K562 (cell line): ENCODE measurements around the gene LZTR1.

Source experiments
- CEBPB ChIP-seq: fragments of 450-650 bp; IDR thresholded peaks from 2 replicates; pipeline ENCODE4 v1.6.1; 2016; ENCODE audit warnings: missing genetic modification characterization, missing compliant biosample characterization
- EZH2 ChIP-seq: IDR thresholded peaks from 2 replicates; pipeline ENCODE4 v1.6.1; 2012; ENCODE audit warnings: low read depth, mild to moderate bottlenecking, inconsistent platforms, low read length, borderline replicate concordance
- JUND ChIP-seq, 2 experiments: IDR thresholded peaks; 2 replicates in 1 of 2; 3 replicates in 1 of 2; pipeline ENCODE4 v1.6.1; 2011; ENCODE audit warnings: borderline replicate concordance in 2 of 2, low read depth in 2 of 2, low read length in 2 of 2, improper control_type of control experiment in 1 of 2, missing biosample characterization in 1 of 2, missing genetic modification characterization in 1 of 2, missing genetic modification reagents in 1 of 2
- MAFF ChIP-seq: IDR thresholded peaks from 2 replicates; pipeline ENCODE4 v1.6.1; 2012; ENCODE audit warnings: low read length, improper control_type of control experiment
- MYC ChIP-seq, 2 experiments: fragments of 250-450 bp in 1 of 2; sonication (Bioruptor Pico) in 1 of 2; IDR thresholded peaks; 2 replicates each; pipeline versions ENCODE4 v1.5.1 to v1.6.1; 2012 to 2021; ENCODE audit warnings: low read depth in 2 of 2, borderline replicate concordance in 1 of 2, improper control_type of control experiment in 1 of 2, low read length in 1 of 2, mild to moderate bottlenecking in 1 of 2, moderate library complexity in 1 of 2
- NR1H2 ChIP-seq: sonication (generic); formaldehyde crosslinking; IDR thresholded peaks from 2 replicates; pipeline ENCODE4 v1.4.0; 2020; ENCODE audit warnings: mild to moderate bottlenecking, missing genetic modification reagents
- POLR2A ChIP-seq: fragments of 450-650 bp; conservative IDR thresholded peaks from 2 replicates; pipeline ENCODE4 v1.6.1; 2016
- POLR3A ChIP-seq: IDR thresholded peaks from 2 replicates; pipeline ENCODE4 v1.6.1; 2011; ENCODE audit warnings: borderline replicate concordance, mild to moderate bottlenecking, moderate library complexity; ENCODE audit not compliant: insufficient read length, insufficient read depth; ENCODE audit errors: extremely low read depth
- RBM17 ChIP-seq: fragments of 200-400 bp; formaldehyde crosslinking; IDR thresholded peaks from 2 replicates; pipeline ENCODE4 v1.6.1; 2017; ENCODE audit warnings: low read depth, mild to moderate bottlenecking, low read length, borderline replicate concordance
- SIX5 ChIP-seq, 2 experiments: IDR thresholded peaks; 2 replicates each; pipeline ENCODE4 v1.6.1; 2011; ENCODE audit warnings: low read length in 2 of 2, borderline replicate concordance in 1 of 2, low read depth in 1 of 2, mild to moderate bottlenecking in 1 of 2, moderate library complexity in 1 of 2; ENCODE audit not compliant: insufficient read depth in 1 of 2
- ZFP36 ChIP-seq: fragments of 150-350 bp; IDR thresholded peaks from 2 replicates; pipeline ENCODE4 v1.6.1; 2018; ENCODE audit warnings: low read length, low read depth; ENCODE audit not compliant: partially characterized antibody
- ZNF165 ChIP-seq: fragments of 250-450 bp; sonication (Bioruptor Pico); IDR thresholded peaks from 2 replicates; pipeline ENCODE4 v1.4.0; 2020; ENCODE audit warnings: borderline replicate concordance
- ZNF589 ChIP-seq: fragments of 200-800 bp; sonication (Bioruptor generic); IDR thresholded peaks from 2 replicates; pipeline ENCODE4 v1.6.1; 2016; ENCODE audit warnings: low read depth, missing genetic modification characterization, missing compliant biosample characterization
- TF ChIP-seq, protein P1 (sequence below), 3 experiments: IDR thresholded peaks in 2 of 3; conservative IDR thresholded peaks in 1 of 3; 2 replicates each; pipeline ENCODE4 v1.5.1; 2011 to 2012; ENCODE audit warnings: low read length in 3 of 3, mild to moderate bottlenecking in 3 of 3, control low read depth in 2 of 3, improper control_type of control experiment in 1 of 3, inconsistent platforms in 1 of 3, low read depth in 1 of 3, mixed read lengths in 1 of 3, moderate library complexity in 1 of 3; ENCODE audit not compliant: insufficient read depth in 2 of 3

DNA sequence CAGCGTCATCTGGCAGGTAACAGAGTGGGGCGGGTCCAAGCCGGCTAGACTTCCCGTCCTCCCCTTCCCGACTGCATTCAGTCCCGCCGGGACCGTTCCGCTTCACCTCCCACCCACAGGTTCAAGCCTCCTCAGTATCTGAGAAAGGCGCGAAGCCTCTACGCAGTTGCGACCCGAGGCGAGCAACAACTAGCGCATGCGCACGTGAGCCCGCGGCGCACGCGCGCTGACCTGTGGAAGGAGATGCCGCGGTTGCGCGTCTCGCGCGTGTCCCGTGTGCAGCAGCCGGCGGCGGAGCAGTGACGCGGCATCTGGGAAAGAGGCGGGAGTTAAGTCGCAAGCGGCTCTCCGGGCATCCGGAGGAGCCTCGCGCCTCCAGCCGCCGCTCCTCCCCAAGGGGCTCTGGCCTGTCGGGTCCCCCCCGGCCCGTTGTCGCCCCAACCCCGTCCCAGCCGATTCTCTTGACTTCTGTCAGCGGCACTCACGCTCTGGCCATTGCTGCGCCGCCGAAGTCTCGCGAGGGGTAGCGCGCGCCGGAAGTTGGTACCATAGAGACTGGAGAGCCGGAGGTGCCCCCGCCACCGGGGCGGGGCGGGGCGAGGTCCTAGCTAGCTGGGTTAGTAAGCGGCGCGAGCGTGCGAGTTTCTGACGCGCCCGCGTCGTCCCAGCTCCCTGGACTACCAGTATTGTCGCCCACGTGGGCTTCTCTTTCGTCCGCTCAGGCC, 19.7 kb downstream of the LZTR1 start, which contains the start of gene THAP7:
- no peak for TF ChIP-seq EZH2
- peak in 1 of 2 experiments; percentile 32; a peak in 2 of 4 replicates for TF ChIP-seq SIX5 (IDR thresholded peaks at IDR 0.05; ENCODE audit: borderline replicate concordance in 1 of 2, insufficient read depth in 1 of 2, low read depth in 1 of 2, low read length in 2 of 2)
- TF ChIP-seq MAFF, result peak; percentile 16; the same call in 1 of the 2 replicates
- no peak for TF ChIP-seq CEBPB (tag)
- TF ChIP-seq RBM17, result no peak
- no peak for TF ChIP-seq POLR2A
- peak; percentile 75 for TF ChIP-seq JUND (IDR thresholded peaks at IDR 0.05; ENCODE audit: borderline replicate concordance, low read depth, low read length)
- TF ChIP-seq JUND (tag; IDR thresholded peaks at IDR 0.05; ENCODE audit: borderline replicate concordance, low read depth, low read length), result no peak
- no peak for TF ChIP-seq NR1H2 (CRISPR knock-in tag)
- TF ChIP-seq, protein P1, sequence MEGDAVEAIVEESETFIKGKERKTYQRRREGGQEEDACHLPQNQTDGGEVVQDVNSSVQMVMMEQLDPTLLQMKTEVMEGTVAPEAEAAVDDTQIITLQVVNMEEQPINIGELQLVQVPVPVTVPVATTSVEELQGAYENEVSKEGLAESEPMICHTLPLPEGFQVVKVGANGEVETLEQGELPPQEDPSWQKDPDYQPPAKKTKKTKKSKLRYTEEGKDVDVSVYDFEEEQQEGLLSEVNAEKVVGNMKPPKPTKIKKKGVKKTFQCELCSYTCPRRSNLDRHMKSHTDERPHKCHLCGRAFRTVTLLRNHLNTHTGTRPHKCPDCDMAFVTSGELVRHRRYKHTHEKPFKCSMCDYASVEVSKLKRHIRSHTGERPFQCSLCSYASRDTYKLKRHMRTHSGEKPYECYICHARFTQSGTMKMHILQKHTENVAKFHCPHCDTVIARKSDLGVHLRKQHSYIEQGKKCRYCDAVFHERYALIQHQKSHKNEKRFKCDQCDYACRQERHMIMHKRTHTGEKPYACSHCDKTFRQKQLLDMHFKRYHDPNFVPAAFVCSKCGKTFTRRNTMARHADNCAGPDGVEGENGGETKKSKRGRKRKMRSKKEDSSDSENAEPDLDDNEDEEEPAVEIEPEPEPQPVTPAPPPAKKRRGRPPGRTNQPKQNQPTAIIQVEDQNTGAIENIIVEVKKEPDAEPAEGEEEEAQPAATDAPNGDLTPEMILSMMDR (IDR thresholded peaks at IDR 0.05 in 2 of 3, conservative IDR thresholded peaks at IDR 0.05 in 1 of 3; ENCODE audit: insufficient read depth in 2 of 3, low read depth in 1 of 3, low read length in 3 of 3), result peak in 2 of 3 experiments; percentile 8 to 17; a peak in 2 of 6 replicates
- TF ChIP-seq ZFP36, result peak; percentile 35
- TF ChIP-seq POLR3A, result no peak
- TF ChIP-seq ZNF589 (CRISPR knock-in tag), result no peak
- peak; percentile 97 for TF ChIP-seq MYC (IDR thresholded peaks at IDR 0.05; ENCODE audit: low read depth, low read length)
- peak; percentile 98 for TF ChIP-seq MYC (CRISPR knock-in tag; IDR thresholded peaks at IDR 0.05; ENCODE audit: borderline replicate concordance, low read depth)
- peak; percentile 83 for TF ChIP-seq ZNF165 (CRISPR knock-in tag)
